ENCODE data around the gene USP34. TPM values are rescaled to one million over a fixed set of nuclear protein-coding genes. Genes with fewer than 3 reads are reported as not detected.

Gene USP34
- polyA plus RNA-seq, 4 donors, result 35.0 to 90.2 (median 44.3) TPM

DNA sequence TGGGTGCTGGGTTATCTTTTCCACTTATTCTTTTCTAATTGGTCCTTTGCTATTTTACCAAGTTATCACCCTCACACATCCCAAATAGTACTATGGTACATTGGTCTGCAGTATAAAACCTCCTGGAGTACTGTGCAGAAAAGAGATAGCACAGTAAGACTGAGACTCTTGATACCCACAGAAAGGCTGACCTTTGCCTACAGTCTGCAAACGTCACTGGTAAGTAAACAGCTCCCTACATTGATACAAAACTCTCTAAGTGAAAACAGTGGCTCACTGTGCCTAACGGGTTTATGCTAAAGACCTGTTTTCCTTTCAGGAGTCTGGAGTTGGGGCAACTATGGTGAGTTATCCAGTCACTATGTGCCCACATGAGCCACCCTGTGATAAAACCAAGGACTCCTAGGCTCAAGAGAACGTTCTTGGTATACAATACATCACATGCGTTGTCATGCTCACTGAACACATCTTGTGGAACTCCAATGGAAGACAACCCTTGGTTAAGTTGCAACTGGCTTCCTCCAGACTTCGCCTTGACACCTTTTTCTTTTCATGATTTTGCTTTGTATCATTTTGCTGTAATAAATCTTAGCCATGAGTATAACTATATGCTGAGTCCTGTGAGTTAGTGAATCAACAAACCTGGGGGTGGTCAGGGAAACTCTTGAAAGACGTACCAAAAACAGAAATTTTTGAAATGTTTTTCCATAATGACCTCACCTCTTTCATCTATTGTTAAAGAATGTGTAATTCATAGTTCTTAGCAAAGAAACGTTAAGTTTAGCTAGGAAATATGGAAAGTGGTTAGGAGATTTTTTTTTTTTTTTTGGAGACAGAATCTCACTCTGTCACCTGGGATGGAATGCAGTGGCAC is 204.0 kb downstream of the USP34 start:
- FAIRE-seq (no peak), DNase-seq (peak; percentile 43 to 46)
- Histone ChIP-seq H3K27ac (ENCODE audit: low read depth in 1 of 3, low read length in 2 of 3) (peak overlapping the region in 1 of 3 donors; percentile 20), H3K27me3 (ENCODE audit: control insufficient read depth in 3 of 3, insufficient read depth in 3 of 3, low read length in 3 of 3) (no peaks in the 10 kb centered on the region), H3K9me3 (ENCODE audit: control insufficient read depth in 2 of 2, insufficient read depth in 1 of 2, low read depth in 1 of 2, low read length in 1 of 2) (no peaks in the 10 kb centered on the region), H3K36me3 (ENCODE audit: control insufficient read depth in 3 of 3, insufficient read depth in 2 of 3, low read depth in 1 of 3, low read length in 3 of 3) (peaks cover 2 to 31% (median 6%) of the 10 kb centered on the region in 3 donors), H3K4me1 (ENCODE audit: control insufficient read depth in 3 of 3, insufficient read depth in 2 of 3, low read depth in 1 of 3, low read length in 2 of 3) (no peaks in the 10 kb centered on the region), H3K4me3 (ENCODE audit: low read depth in 1 of 3, low read length in 3 of 3) (no peak overlapping the region)
- WGBS, 3 donors, result 66 to 77% (median 69%) methylated on average over 7 of the region's 7 CpGs

DNA sequence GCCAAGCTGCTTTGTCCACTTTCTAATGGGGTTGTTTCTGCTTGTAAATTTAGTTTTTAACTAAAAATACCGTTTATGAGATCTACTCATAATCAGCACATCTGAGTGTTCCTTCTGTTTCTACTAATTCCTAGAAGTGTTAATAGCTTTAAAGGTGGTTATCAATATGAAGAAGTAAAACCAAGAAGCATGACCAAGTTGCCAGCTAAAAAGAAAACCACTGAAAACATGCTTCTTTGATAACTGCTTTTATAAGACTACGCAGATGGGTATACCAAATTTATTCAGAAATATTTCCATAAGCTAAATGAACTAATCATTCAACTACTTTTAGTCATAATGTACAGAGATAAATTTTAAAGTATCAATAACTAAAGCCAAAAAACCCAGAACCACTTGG is 207.1 kb downstream of the USP34 start:
- H3K27ac ChIP-seq (ENCODE audit: low read depth in 1 of 3, low read length in 2 of 3), result no peak overlapping the region
- no peaks in the 10 kb centered on the region for H3K9me3 ChIP-seq (ENCODE audit: control insufficient read depth in 2 of 2, insufficient read depth in 1 of 2, low read depth in 1 of 2, low read length in 1 of 2)
- WGBS, 3 donors, result 63 to 89% (median 87%) methylated on average over 2 of the region's 2 CpGs
- no peaks in the 10 kb centered on the region for H3K4me1 ChIP-seq (ENCODE audit: control insufficient read depth in 3 of 3, insufficient read depth in 2 of 3, low read depth in 1 of 3, low read length in 2 of 3)
- H3K36me3 ChIP-seq (ENCODE audit: control insufficient read depth in 3 of 3, insufficient read depth in 2 of 3, low read depth in 1 of 3, low read length in 3 of 3), result peaks cover 2 to 27% (median 4%) of the 10 kb centered on the region in 3 donors
- no peak overlapping the region for H3K4me3 ChIP-seq (ENCODE audit: low read depth in 1 of 3, low read length in 3 of 3)
- DNase-seq (no peak), FAIRE-seq (no peak)
- no peaks in the 10 kb centered on the region for H3K27me3 ChIP-seq (ENCODE audit: control insufficient read depth in 3 of 3, insufficient read depth in 3 of 3, low read length in 3 of 3)

DNA sequence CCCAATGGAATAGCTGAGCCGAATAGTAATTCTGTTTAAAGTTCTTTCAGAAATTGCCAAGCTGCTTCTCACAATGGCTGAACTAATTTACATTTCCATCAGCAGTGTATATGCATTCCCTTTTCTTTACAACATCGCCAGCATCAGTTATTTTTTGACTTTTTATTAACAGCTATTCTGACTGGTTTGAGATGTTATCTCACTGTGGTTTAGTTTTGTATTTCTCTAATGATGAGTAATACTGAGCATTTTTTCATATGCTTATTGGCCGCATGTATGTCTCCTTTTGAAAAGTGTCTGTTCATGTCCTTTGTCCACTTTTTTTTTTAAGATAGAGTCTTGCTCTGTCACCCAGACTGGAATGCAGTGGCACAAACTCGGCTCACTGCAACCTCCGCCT is 208.2 kb downstream of the USP34 start:
- no peaks in the 10 kb centered on the region for H3K9me3 ChIP-seq (ENCODE audit: control insufficient read depth in 2 of 2, insufficient read depth in 1 of 2, low read depth in 1 of 2, low read length in 1 of 2)
- WGBS, 3 donors, result 86 to 95% (median 90%) methylated on average over 5 of the region's 5 CpGs
- DNase-seq, result no peak
- H3K4me3 ChIP-seq (ENCODE audit: low read depth in 1 of 3, low read length in 3 of 3), result no peak overlapping the region
- no peaks in the 10 kb centered on the region for H3K4me1 ChIP-seq (ENCODE audit: control insufficient read depth in 3 of 3, insufficient read depth in 2 of 3, low read depth in 1 of 3, low read length in 2 of 3)
- no peak overlapping the region for H3K27ac ChIP-seq (ENCODE audit: low read depth in 1 of 3, low read length in 2 of 3)
- FAIRE-seq, result no peak
- H3K36me3 ChIP-seq (ENCODE audit: control insufficient read depth in 3 of 3, insufficient read depth in 2 of 3, low read depth in 1 of 3, low read length in 3 of 3), result peaks cover 2 to 30% (median 4%) of the 10 kb centered on the region in 3 donors
- no peaks in the 10 kb centered on the region for H3K27me3 ChIP-seq (ENCODE audit: control insufficient read depth in 3 of 3, insufficient read depth in 3 of 3, low read length in 3 of 3)

DNA sequence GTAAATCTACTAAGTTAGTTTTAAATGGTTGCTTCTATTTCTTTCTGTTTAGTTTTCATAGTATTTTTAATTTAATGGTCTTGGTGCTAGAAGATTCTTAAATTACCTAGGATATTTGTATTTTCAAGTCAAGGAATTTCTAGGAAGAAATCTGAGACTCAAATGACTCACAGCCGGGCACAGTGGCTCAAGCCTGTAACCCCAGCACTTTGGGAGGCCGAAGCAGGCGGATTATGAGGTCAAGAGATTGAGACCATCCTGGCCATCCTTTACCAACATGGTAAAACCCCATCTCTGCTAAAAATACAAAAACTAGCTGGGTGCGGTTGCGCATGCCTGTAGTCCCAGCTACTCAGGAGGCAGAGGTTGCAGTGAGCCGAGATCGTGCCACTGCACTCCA is 213.4 kb downstream of the USP34 start:
- no peak for FAIRE-seq
- H3K27ac ChIP-seq (ENCODE audit: low read depth in 1 of 3, low read length in 2 of 3), result no peak overlapping the region
- H3K4me3 ChIP-seq (ENCODE audit: low read depth in 1 of 3, low read length in 3 of 3), result no peak overlapping the region
- DNase-seq, result no peak
- H3K9me3 ChIP-seq (ENCODE audit: control insufficient read depth in 2 of 2, insufficient read depth in 1 of 2, low read depth in 1 of 2, low read length in 1 of 2), result no peaks in the 10 kb centered on the region
- no peaks in the 10 kb centered on the region for H3K4me1 ChIP-seq (ENCODE audit: control insufficient read depth in 3 of 3, insufficient read depth in 2 of 3, low read depth in 1 of 3, low read length in 2 of 3)
- peaks cover 2 to 24% (median 6%) of the 10 kb centered on the region in 3 donors for H3K36me3 ChIP-seq (ENCODE audit: control insufficient read depth in 3 of 3, insufficient read depth in 2 of 3, low read depth in 1 of 3, low read length in 3 of 3)
- no peaks in the 10 kb centered on the region for H3K27me3 ChIP-seq (ENCODE audit: control insufficient read depth in 3 of 3, insufficient read depth in 3 of 3, low read length in 3 of 3)
- 96 to 97% (median 97%) methylated on average over 7 of the region's 7 CpGs for WGBS, 3 donors

DNA sequence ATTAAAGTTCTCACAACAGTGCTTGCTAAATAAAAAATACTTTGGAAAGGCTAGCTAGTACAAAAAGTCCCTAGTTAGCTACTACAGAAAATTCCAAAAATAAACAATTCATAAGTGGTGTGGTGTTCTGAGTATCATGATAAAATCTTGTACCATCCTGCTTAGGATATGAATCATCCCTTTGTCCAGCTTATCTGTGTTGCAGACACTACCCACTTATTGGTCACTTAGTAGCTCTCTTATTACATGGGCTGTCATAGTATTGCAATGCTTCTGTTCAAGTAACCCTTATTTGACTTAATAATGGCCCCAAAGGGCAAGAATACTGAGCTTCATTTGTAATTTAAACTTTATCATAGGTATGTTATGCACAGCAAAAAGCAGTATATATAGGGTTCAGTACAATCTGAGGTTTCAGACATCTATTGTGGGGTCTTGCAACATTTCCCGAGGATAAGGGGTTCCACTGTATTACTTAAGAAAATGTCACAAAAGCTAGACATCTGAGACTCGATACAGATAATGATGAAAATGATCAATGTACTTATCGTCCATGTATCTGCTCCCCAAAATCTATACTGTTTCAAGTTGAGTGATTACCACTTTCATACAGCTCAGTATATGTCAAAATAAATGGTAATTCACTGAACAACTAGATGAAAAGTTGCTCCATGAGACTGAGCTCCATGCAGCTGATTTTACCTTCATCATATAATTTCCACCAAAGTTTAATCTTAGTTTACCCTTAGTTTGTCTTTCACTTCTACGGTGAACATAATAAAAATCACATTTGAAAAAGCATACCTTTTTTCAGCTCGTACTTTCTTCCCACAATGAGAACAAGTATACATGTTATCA is 215.1 kb downstream of the USP34 start:
- Histone ChIP-seq H3K4me3 (ENCODE audit: low read depth in 1 of 3, low read length in 3 of 3) (no peak overlapping the region), H3K27ac (ENCODE audit: low read depth in 1 of 3, low read length in 2 of 3) (no peak overlapping the region), H3K27me3 (ENCODE audit: control insufficient read depth in 3 of 3, insufficient read depth in 3 of 3, low read length in 3 of 3) (no peaks in the 10 kb centered on the region), H3K9me3 (ENCODE audit: control insufficient read depth in 2 of 2, insufficient read depth in 1 of 2, low read depth in 1 of 2, low read length in 1 of 2) (no peaks in the 10 kb centered on the region), H3K4me1 (ENCODE audit: control insufficient read depth in 3 of 3, insufficient read depth in 2 of 3, low read depth in 1 of 3, low read length in 2 of 3) (no peaks in the 10 kb centered on the region), H3K36me3 (ENCODE audit: control insufficient read depth in 3 of 3, insufficient read depth in 2 of 3, low read depth in 1 of 3, low read length in 3 of 3) (peaks cover 2 to 24% (median 4%) of the 10 kb centered on the region in 3 donors)
- no peak for DNase-seq
- WGBS, 3 donors, result 93 to 97% (median 97%) methylated on average over 5 of the region's 5 CpGs
- FAIRE-seq, result no peak

DNA sequence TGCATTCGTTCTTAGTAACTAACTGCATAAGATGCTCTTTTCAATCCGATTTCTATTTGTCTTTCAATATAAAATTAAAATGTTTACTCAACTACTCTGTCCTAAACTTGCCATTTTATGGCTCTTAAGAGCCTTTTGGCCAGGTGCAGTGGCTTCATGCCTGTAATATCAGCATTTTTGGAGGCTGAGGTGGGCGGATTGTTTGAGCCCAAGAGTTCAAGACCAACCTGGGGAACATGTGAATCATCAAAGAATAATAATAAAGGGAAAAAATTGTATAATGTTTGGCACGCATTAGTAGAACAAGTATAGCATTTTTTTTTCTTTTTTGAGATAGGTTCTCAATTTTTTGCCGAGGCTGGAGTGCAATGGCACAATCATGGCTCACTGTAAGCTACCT is 216.4 kb downstream of the USP34 start:
- Histone ChIP-seq H3K36me3 (ENCODE audit: control insufficient read depth in 3 of 3, insufficient read depth in 2 of 3, low read depth in 1 of 3, low read length in 3 of 3) (peaks cover 2 to 28% (median 4%) of the 10 kb centered on the region in 3 donors), H3K4me3 (ENCODE audit: low read depth in 1 of 3, low read length in 3 of 3) (no peak overlapping the region), H3K27me3 (ENCODE audit: control insufficient read depth in 3 of 3, insufficient read depth in 3 of 3, low read length in 3 of 3) (no peaks in the 10 kb centered on the region), H3K9me3 (ENCODE audit: control insufficient read depth in 2 of 2, insufficient read depth in 1 of 2, low read depth in 1 of 2, low read length in 1 of 2) (no peaks in the 10 kb centered on the region), H3K4me1 (ENCODE audit: control insufficient read depth in 3 of 3, insufficient read depth in 2 of 3, low read depth in 1 of 3, low read length in 2 of 3) (no peaks in the 10 kb centered on the region), H3K27ac (ENCODE audit: low read depth in 1 of 3, low read length in 2 of 3) (no peak overlapping the region)
- DNase-seq, result no peak
- 95 to 98% (median 98%) methylated on average over 5 of the region's 5 CpGs for WGBS, 3 donors
- FAIRE-seq, result no peak

DNA sequence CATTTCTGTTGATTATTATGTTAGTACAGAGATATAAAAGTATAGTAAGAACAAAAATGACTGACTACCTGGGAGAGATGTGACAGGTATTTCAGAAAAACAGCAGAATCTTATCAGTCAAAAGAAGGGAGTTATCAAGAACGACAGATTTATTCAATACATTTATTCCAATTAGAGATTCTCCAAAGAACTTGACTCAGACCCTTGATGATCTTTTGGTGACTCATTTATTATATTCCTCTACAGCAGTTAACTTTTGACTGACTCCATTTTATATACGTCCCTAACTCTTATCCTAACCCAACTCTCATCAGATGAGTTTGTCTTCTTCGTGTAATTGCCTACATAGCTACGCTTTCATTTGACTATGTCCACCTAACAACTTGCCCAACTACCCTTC is 217.8 kb downstream of the USP34 start:
- Histone ChIP-seq H3K4me3 (ENCODE audit: low read depth in 1 of 3, low read length in 3 of 3) (no peak overlapping the region), H3K27ac (ENCODE audit: low read depth in 1 of 3, low read length in 2 of 3) (no peak overlapping the region), H3K36me3 (ENCODE audit: control insufficient read depth in 3 of 3, insufficient read depth in 2 of 3, low read depth in 1 of 3, low read length in 3 of 3) (peaks cover 2 to 22% (median 4%) of the 10 kb centered on the region in 3 donors), H3K27me3 (ENCODE audit: control insufficient read depth in 3 of 3, insufficient read depth in 3 of 3, low read length in 3 of 3) (no peaks in the 10 kb centered on the region), H3K9me3 (ENCODE audit: control insufficient read depth in 2 of 2, insufficient read depth in 1 of 2, low read depth in 1 of 2, low read length in 1 of 2) (no peaks in the 10 kb centered on the region), H3K4me1 (ENCODE audit: control insufficient read depth in 3 of 3, insufficient read depth in 2 of 3, low read depth in 1 of 3, low read length in 2 of 3) (no peaks in the 10 kb centered on the region)
- WGBS, 3 donors, result 71 to 77% (median 76%) methylated on average over 4 of the region's 4 CpGs
- DNase-seq, result no peak
- no peak for FAIRE-seq

DNA sequence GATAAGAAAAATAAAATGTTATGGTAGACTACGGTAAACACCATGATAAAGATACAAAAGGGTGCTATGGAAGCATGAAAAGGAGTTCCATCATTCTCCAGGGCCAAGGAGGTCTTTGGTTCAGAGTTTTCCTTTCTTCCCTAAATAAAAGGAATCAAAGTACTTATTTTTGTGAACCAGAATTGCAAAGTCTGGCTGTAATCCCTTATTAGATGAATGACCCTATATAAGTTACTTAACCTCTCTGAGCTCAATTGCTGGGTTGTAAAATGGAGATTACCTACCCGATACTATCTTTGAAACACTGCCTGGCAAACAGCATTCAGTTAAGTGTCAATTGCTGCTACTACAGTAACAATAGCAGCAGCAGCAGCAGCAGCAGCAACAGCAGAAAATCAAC is 218.9 kb downstream of the USP34 start:
- no peak overlapping the region for H3K4me3 ChIP-seq (ENCODE audit: low read depth in 1 of 3, low read length in 3 of 3)
- H3K36me3 ChIP-seq (ENCODE audit: control insufficient read depth in 3 of 3, insufficient read depth in 2 of 3, low read depth in 1 of 3, low read length in 3 of 3), result peaks cover 2 to 22% (median 6%) of the 10 kb centered on the region in 3 donors
- FAIRE-seq, result no peak
- no peaks in the 10 kb centered on the region for H3K9me3 ChIP-seq (ENCODE audit: control insufficient read depth in 2 of 2, insufficient read depth in 1 of 2, low read depth in 1 of 2, low read length in 1 of 2)
- no peaks in the 10 kb centered on the region for H3K27me3 ChIP-seq (ENCODE audit: control insufficient read depth in 3 of 3, insufficient read depth in 3 of 3, low read length in 3 of 3)
- H3K27ac ChIP-seq (ENCODE audit: low read depth in 1 of 3, low read length in 2 of 3), result no peak overlapping the region
- no peaks in the 10 kb centered on the region for H3K4me1 ChIP-seq (ENCODE audit: control insufficient read depth in 3 of 3, insufficient read depth in 2 of 3, low read depth in 1 of 3, low read length in 2 of 3)
- WGBS, 3 donors, result 58 to 76% (median 71%) methylated on average over 2 of the region's 2 CpGs
- DNase-seq, result no peak

All from small intestine (tissue), 7 donors.